GM18870 (cell line): Measurements from ENCODE around the gene ANKRD50.

ENCODE experiments used
- ATAC-seq: cut with Tn5 transposase; IDR thresholded peaks from one replicate; pipeline ENCODE4 v1.9.1; 2021; ENCODE audit warnings: moderate library complexity; ENCODE audit not compliant: unreplicated experiment

Gene ANKRD50

DNA sequence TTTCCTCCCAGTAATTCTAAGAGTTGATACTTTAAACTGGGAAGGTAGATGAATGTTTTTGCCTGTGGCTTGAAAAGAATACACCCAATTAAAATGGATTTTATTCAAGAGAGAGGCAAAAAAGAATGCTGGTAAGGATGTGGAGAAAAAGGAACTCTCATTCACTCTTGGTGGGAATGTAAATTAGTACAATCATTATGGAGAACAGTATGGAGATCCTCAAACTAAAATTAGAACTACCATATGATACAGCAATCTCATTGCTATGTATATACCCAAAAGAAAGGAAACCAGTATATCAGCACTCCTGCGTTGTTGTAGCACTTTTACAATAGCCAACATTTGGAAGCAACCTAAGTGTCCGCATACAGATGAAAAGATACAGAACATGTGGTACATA lies 75.2 kb downstream of the ANKRD50 start:
- ATAC-seq, result no peak

GRCh38 chr4:124636788-124637187 lies 75.7 kb downstream of the ANKRD50 start:
- no peak for ATAC-seq

- ATAC-seq, result no peak
These were observed 77.2 kb downstream of the ANKRD50 start for GRCh38 chr4:124635331-124635730.

DNA sequence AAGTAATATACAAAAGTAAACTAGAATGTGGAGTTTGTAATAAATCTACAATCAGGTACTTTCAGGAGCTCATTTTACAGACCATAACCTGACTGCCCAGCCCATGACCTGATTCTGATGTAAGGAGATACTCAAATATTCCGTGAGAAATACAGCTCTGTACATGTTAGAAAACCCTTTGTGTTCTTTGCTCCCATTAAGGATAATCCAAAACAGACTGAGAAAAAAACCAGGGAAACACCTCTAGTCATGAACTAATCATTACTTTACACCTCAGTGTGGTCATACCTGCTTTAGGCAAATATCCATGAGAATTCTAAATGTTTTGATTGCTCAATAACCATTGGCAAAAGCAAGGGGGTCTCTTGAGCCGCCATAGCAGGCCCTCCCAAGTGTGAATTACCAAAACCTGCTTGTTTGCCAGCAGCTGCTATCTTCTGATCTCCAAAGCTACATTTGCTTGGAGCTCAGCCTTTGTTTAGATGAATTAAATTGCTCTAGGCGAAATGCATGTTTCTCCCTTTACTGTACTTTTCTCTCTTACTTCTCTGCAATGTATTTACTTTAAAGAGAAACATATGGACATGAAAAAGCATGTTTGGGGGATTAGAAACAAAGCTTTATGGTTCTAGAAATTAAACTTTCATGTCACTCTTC lies 79.1 kb downstream of the ANKRD50 start:
- no peak for ATAC-seq

DNA sequence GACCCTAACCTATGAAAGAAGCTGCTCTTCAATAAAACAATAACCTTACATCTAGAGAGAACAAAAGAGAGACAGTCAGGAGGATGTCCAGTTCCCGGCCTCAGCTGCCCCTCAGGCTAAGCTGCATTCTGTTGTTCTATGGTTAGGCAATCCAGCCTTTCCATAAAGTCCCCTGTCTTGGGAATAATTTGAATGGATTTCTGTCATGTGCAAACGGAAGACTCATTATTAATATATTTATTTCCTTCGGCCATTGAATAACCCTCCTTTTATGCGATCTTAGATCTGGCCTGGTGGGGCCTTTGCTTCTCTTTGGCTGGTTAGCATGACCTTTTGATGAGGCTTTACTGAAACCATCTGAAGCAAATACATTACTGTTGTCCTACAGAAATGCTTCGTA lies 80.1 kb downstream of the ANKRD50 start:
- ATAC-seq, result no peak

- ATAC-seq, result peak; percentile 99
These were observed 80.8 kb downstream of the ANKRD50 start for GRCh38 chr4:124631760-124632159.

DNA sequence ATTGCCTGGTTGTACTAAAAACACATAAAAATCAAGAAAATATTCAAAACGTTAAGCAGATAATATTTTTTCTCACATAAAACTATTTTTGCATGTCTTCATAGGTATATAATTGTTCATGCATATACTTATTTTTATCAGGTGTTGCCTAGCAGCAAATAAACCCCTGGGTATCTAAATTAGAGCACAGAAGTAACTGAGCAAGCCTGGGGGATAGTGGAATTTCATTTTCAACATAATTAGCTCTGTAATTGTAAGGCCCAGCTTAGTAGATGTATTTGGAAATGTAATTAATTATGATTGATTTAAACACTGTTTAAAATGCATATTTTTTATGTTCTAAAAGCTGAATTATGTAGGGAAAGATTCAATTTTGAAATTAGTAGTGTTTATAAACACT lies 82.9 kb downstream of the ANKRD50 start:
- ATAC-seq, result no peak
